HG02798 (cell line): ENCODE measurements around the gene SCAMP2.

Source experiments
- ATAC-seq: cut with Tn5 transposase; IDR thresholded peaks from one replicate; pipeline ENCODE4 v1.9.1; 2021; ENCODE audit warnings: mild to moderate bottlenecking; ENCODE audit not compliant: unreplicated experiment, poor library complexity

SCAMP2 gene

GRCh38 chr15:74865316-74865715 lies 7.8 kb downstream of the SCAMP2 start:
- no peak for ATAC-seq

GRCh38 chr15:74864296-74864695 lies 8.9 kb downstream of the SCAMP2 start:
- no peak for ATAC-seq

- ATAC-seq: no peak
Measured at GRCh38 chr15:74863239-74864056, 9.7 kb downstream of the SCAMP2 start.

- ATAC-seq: no peak
Measured at GRCh38 chr15:74858369-74858740, 14.8 kb downstream of the SCAMP2 start.

- ATAC-seq: peak; percentile 41
Measured at GRCh38 chr15:74857671-74858368, 15.3 kb downstream of the SCAMP2 start.

GRCh38 chr15:74857082-74857655 lies 16.0 kb downstream of the SCAMP2 start:
- peak; percentile 50 for ATAC-seq

GRCh38 chr15:74856537-74856936 lies 16.6 kb downstream of the SCAMP2 start:
- no peak for ATAC-seq

GRCh38 chr15:74855857-74856256 lies 17.3 kb downstream of the SCAMP2 start:
- ATAC-seq: no peak

- ATAC-seq: no peak
Measured at GRCh38 chr15:74854453-74855022, 18.6 kb downstream of the SCAMP2 start.

- ATAC-seq: no peak
Measured at GRCh38 chr15:74851960-74852359, 21.2 kb downstream of the SCAMP2 start.

- ATAC-seq: no peak
Measured at GRCh38 chr15:74850393-74850792, 22.8 kb downstream of the SCAMP2 start.

GRCh38 chr15:74847432-74847831 lies 25.7 kb downstream of the SCAMP2 start:
- no peak for ATAC-seq

GRCh38 chr15:74845581-74845980 lies 27.6 kb downstream of the SCAMP2 start:
- ATAC-seq: no peak

GRCh38 chr15:74845208-74845568 lies 28.0 kb downstream of the SCAMP2 start:
- no peak for ATAC-seq

GRCh38 chr15:74844319-74845207 lies 28.6 kb downstream of the SCAMP2 start:
- ATAC-seq: no peak

- no peak for ATAC-seq
Measured at GRCh38 chr15:74843891-74844299, 29.3 kb downstream of the SCAMP2 start.

- no peak for ATAC-seq
Measured at GRCh38 chr15:74843445-74843828, 29.7 kb downstream of the SCAMP2 start.

GRCh38 chr15:74842581-74843444 lies 30.4 kb downstream of the SCAMP2 start, which contains the start of gene ULK3:
TSS of gene ULK3 (minus strand) at chr15:74843156. CDS start at chr15:74843105, 51 bp downstream.
- peak; percentile 90 for ATAC-seq

- ATAC-seq: no peak
Measured at GRCh38 chr15:74841891-74842373, 31.2 kb downstream of the SCAMP2 start.
